OCI-LY1 (cell line): ENCODE results near the gene DAZAP1.

Source experiments
- H2AFZ ChIP-seq: fragments of 200-600 bp; sonication (generic), shearing (Covaris generic); 2 replicates; pipeline ENCODE4 v1.6.0; 2014; ENCODE audit warnings: antibody characterized with exemption, mild to moderate bottlenecking, low read length
- H3F3A ChIP-seq: fragments of 200-600 bp; sonication (generic), shearing (Covaris generic); 2 replicates; pipeline ENCODE4 v1.6.0; 2014; ENCODE audit warnings: mild to moderate bottlenecking, antibody characterized with exemption, low read length, moderate library complexity; ENCODE audit not compliant: insufficient read depth
- H3K27ac ChIP-seq: fragments of 200-600 bp; sonication (generic); 2 replicates; pipeline ENCODE4 v1.5.1; 2014; ENCODE audit warnings: low read length, mixed run types, mild to moderate bottlenecking, low read depth; ENCODE audit not compliant: poor library complexity, severe bottlenecking
- H3K27me3 ChIP-seq: fragments of 200-600 bp; sonication (generic); 2 replicates; pipeline ENCODE4 v1.6.0; 2014; ENCODE audit warnings: antibody characterized with exemption, mild to moderate bottlenecking, low read length, moderate library complexity; ENCODE audit not compliant: insufficient read depth
- H3K36me3 ChIP-seq: fragments of 200-600 bp; sonication (generic); 2 replicates; pipeline ENCODE4 v1.6.1; 2014; ENCODE audit warnings: mild to moderate bottlenecking, antibody characterized with exemption, low read length, moderate library complexity, mixed read lengths; ENCODE audit not compliant: insufficient read depth
- H3K4me1 ChIP-seq: fragments of 200-600 bp; sonication (generic); 2 replicates; pipeline ENCODE4 v1.5.1; 2014; ENCODE audit warnings: mild to moderate bottlenecking, low read length, moderate library complexity; ENCODE audit not compliant: insufficient read depth, severe bottlenecking
- H3K4me2 ChIP-seq: fragments of 200-600 bp; sonication (generic), shearing (Covaris generic); 2 replicates; pipeline ENCODE4 v1.6.1; 2014; ENCODE audit warnings: low read length
- H3K4me3 ChIP-seq: fragments of 200-600 bp; sonication (generic); 2 replicates; pipeline ENCODE4 v1.5.1; 2014; ENCODE audit warnings: low read length, low read depth, mild to moderate bottlenecking, mixed read lengths; ENCODE audit not compliant: poor library complexity, severe bottlenecking
- H3K79me2 ChIP-seq: fragments of 200-600 bp; shearing (Covaris generic); 2 replicates; pipeline ENCODE4 v1.6.1; 2016; ENCODE audit warnings: mixed run types, low read length, mixed read lengths; ENCODE audit not compliant: insufficient read depth
- H3K9ac ChIP-seq: fragments of 200-600 bp; sonication (generic), shearing (Covaris generic); 2 replicates; pipeline ENCODE4 v1.6.1; 2014; ENCODE audit warnings: mild to moderate bottlenecking, low read length, mixed read lengths
- H3K9me2 ChIP-seq: fragments of 200-600 bp; sonication (generic), shearing (Covaris generic); 2 replicates; pipeline ENCODE4 v1.6.1; 2014; ENCODE audit warnings: low read depth, mild to moderate bottlenecking, low read length, mixed read lengths
- H3K9me3 ChIP-seq: fragments of 200-600 bp; shearing (Covaris generic); 2 replicates; pipeline ENCODE4 v1.6.1; 2014; ENCODE audit warnings: low read length, mixed read lengths
- H4K20me1 ChIP-seq: fragments of 200-600 bp; sonication (generic), shearing (Covaris generic); 2 replicates; pipeline ENCODE4 v1.6.0; 2016; ENCODE audit warnings: mild to moderate bottlenecking, low read length; ENCODE audit not compliant: insufficient read depth
- CTCF ChIP-seq: fragments of 200-600 bp; sonication (generic), shearing (Covaris generic); IDR thresholded peaks from 2 replicates; pipeline ENCODE4 v1.5.1; 2017; ENCODE audit warnings: mild to moderate bottlenecking, antibody characterized with exemption, low read length, moderate library complexity, mixed read lengths
- EZH2 ChIP-seq: fragments of 200-600 bp; sonication (generic), shearing (Covaris generic); IDR thresholded peaks from 2 replicates; pipeline ENCODE4 v1.8.0; 2017; ENCODE audit warnings: borderline replicate concordance, mixed run types, mild to moderate bottlenecking, antibody characterized with exemption, low read length, moderate library complexity, mixed read lengths

Gene DAZAP1

GRCh38 chr19:1366899-1367870 is 40.2 kb upstream of the DAZAP1 start:
- Histone ChIP-seq H3K79me2 (no peaks in the 10 kb centered on the region), H2AFZ (no peak overlapping the region), H3F3A (no peaks in the 10 kb centered on the region; the same call in 1 of the 2 replicates), H4K20me1 (no peaks in the 10 kb centered on the region), H3K9me2 (no peaks in the 10 kb centered on the region), H3K27me3 (no peaks in the 10 kb centered on the region), H3K9me3 (no peaks in the 10 kb centered on the region), H3K4me3 (no peak overlapping the region), H3K27ac (no peak overlapping the region), H3K36me3 (peaks cover 71% of the 10 kb centered on the region), H3K9ac (no peak overlapping the region), H3K4me1 (peaks cover 26% of the 10 kb centered on the region), H3K4me2 (no peak overlapping the region)
- TF ChIP-seq EZH2 (no peak), CTCF (no peak)

DNA sequence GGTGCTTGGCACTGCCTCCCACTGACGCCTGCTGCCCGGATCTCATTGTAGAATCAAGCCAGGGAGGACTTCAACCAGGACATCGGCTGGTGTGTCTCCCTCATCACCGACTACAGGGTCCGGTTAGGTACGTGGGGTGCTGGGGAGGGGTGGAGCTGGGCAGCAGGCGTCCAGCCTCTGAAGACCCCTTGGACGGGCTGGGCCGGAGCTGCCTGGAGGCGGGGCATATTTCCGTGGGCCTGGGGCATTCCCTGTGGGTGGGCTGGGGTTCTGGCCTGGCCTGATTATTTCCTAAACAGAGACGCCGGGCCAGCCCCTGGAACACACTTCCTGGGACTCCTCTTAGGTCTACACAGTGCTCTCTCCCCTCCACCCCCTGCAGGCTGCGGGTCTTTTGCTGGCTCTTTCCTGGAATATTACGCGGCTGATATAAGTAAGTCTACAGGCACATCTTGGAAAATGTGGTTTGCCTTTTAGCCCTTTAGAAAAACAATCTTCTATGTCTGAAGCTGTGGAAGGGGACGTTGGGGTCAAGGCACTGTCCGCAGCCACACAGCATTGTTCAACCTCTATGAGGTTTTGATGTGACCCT is 38.1 kb upstream of the DAZAP1 start:
- peaks cover 80% of the 10 kb centered on the region for H3K36me3 ChIP-seq
- no peaks in the 10 kb centered on the region; the same call in 1 of the 2 replicates for H3F3A ChIP-seq
- H2AFZ ChIP-seq: no peak overlapping the region
- H4K20me1 ChIP-seq: no peaks in the 10 kb centered on the region
- no peak overlapping the region for H3K27ac ChIP-seq
- TF ChIP-seq CTCF: no peak
- no peak for TF ChIP-seq EZH2
- H3K9ac ChIP-seq: no peak overlapping the region
- H3K4me2 ChIP-seq: no peak overlapping the region
- no peaks in the 10 kb centered on the region for H3K79me2 ChIP-seq
- H3K4me1 ChIP-seq: peaks cover 10% of the 10 kb centered on the region
- no peaks in the 10 kb centered on the region for H3K9me2 ChIP-seq
- no peaks in the 10 kb centered on the region for H3K27me3 ChIP-seq
- no peak overlapping the region for H3K4me3 ChIP-seq
- no peaks in the 10 kb centered on the region for H3K9me3 ChIP-seq

DNA sequence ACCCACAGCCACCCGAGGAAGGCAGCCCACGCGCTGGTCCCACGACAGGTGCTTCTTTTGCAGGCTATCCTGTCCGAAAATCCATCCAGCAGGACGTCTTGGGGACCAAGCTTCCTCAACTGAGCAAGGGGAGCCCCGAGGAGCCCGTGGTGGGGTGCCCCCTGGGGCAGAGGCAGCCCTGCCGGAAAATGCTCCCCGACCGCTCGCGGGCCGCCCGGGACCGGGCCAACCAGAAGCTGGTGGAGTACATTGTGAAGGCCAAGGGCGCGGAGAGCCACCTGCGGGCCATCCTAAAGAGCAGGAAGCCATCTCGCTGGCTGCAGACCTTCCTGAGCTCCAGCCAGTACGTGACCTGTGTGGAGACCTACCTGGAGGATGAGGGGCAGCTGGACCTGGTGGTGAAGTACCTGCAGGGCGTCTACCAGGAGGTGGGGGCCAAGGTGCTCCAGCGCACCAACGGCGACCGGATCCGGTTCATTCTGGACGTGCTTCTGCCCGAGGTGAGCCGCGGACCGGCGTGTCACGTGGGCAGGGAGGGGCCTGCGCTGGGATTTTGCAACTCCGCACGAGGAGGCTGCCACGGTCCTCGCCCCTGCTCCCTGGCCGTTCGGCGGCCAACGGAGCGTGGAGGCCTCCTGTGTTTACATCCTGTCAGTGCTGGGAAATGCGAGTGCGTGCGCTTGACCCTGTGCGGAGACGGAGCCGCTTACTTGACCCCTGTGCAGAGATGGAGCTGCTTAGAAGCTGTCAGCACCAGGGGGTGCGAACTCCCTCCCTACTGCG is 36.6 kb upstream of the DAZAP1 start:
- H3K4me3 ChIP-seq: no peak overlapping the region
- peaks cover 10% of the 10 kb centered on the region for H3K4me1 ChIP-seq
- no peak overlapping the region for H3K4me2 ChIP-seq
- no peaks in the 10 kb centered on the region for H3K27me3 ChIP-seq
- no peak for TF ChIP-seq CTCF
- no peaks in the 10 kb centered on the region for H3K79me2 ChIP-seq
- H3K9me2 ChIP-seq: no peaks in the 10 kb centered on the region
- no peak overlapping the region for H3K9ac ChIP-seq
- no peak overlapping the region for H2AFZ ChIP-seq
- no peaks in the 10 kb centered on the region for H4K20me1 ChIP-seq
- H3F3A ChIP-seq: no peaks in the 10 kb centered on the region; the same call in 1 of the 2 replicates
- peak overlapping the region; percentile 5 for H3K27ac ChIP-seq
- H3K9me3 ChIP-seq: no peaks in the 10 kb centered on the region
- peaks cover 76% of the 10 kb centered on the region for H3K36me3 ChIP-seq
